ENCODE results near the gene CCNF.

DNA sequence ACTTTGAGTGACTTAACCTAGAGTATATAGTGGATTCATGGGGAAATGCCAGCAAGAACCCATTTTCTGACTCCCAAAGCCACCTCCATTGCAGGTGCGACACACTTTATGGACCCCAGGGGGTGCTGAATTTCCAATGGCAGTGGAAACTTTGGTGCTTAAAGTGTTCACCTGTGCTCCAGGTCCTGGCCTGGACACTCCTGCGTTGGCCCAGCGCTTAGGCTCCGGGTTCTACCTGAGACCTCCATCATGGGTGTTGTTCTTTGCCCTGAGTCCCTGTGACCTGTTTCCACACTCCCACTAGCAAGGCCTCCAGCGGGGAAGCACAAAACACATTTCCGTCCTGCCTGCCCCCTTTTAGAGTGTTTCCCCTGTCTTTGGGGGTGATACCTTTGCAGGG lies 3.0 kb downstream of the CCNF start:
- TF ChIP-seq ZNF501 (tag by site-specific recombination; IDR thresholded peaks at IDR 0.05): no peak
- TF ChIP-seq, protein P1, sequence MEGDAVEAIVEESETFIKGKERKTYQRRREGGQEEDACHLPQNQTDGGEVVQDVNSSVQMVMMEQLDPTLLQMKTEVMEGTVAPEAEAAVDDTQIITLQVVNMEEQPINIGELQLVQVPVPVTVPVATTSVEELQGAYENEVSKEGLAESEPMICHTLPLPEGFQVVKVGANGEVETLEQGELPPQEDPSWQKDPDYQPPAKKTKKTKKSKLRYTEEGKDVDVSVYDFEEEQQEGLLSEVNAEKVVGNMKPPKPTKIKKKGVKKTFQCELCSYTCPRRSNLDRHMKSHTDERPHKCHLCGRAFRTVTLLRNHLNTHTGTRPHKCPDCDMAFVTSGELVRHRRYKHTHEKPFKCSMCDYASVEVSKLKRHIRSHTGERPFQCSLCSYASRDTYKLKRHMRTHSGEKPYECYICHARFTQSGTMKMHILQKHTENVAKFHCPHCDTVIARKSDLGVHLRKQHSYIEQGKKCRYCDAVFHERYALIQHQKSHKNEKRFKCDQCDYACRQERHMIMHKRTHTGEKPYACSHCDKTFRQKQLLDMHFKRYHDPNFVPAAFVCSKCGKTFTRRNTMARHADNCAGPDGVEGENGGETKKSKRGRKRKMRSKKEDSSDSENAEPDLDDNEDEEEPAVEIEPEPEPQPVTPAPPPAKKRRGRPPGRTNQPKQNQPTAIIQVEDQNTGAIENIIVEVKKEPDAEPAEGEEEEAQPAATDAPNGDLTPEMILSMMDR (tag by site-specific recombination; IDR thresholded peaks at IDR 0.05): no peak
- TF ChIP-seq ZNF223 (tag by site-specific recombination; IDR thresholded peaks at IDR 0.05): no peak
- no peak for TF ChIP-seq ZIC2 (tag by site-specific recombination; IDR thresholded peaks at IDR 0.05)
- no peak for TF ChIP-seq ZNF292 (tag by site-specific recombination; IDR thresholded peaks at IDR 0.05; ENCODE audit: borderline replicate concordance, low read depth)
- no peak for TF ChIP-seq ZNF341 (tag by site-specific recombination; IDR thresholded peaks at IDR 0.05; ENCODE audit: low read depth)
- TF ChIP-seq, protein P2, sequence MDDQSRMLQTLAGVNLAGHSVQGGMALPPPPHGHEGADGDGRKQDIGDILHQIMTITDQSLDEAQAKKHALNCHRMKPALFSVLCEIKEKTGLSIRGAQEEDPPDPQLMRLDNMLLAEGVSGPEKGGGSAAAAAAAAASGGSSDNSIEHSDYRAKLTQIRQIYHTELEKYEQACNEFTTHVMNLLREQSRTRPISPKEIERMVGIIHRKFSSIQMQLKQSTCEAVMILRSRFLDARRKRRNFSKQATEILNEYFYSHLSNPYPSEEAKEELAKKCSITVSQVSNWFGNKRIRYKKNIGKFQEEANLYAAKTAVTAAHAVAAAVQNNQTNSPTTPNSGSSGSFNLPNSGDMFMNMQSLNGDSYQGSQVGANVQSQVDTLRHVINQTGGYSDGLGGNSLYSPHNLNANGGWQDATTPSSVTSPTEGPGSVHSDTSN (CRISPR knock-in tag; IDR thresholded peaks at IDR 0.05): no peak
- no peak for TF ChIP-seq SP2 (tag by site-specific recombination; IDR thresholded peaks at IDR 0.05)
- no peak for TF ChIP-seq YY1 (tag by site-specific recombination; IDR thresholded peaks at IDR 0.05)
- TF ChIP-seq, protein P3, sequence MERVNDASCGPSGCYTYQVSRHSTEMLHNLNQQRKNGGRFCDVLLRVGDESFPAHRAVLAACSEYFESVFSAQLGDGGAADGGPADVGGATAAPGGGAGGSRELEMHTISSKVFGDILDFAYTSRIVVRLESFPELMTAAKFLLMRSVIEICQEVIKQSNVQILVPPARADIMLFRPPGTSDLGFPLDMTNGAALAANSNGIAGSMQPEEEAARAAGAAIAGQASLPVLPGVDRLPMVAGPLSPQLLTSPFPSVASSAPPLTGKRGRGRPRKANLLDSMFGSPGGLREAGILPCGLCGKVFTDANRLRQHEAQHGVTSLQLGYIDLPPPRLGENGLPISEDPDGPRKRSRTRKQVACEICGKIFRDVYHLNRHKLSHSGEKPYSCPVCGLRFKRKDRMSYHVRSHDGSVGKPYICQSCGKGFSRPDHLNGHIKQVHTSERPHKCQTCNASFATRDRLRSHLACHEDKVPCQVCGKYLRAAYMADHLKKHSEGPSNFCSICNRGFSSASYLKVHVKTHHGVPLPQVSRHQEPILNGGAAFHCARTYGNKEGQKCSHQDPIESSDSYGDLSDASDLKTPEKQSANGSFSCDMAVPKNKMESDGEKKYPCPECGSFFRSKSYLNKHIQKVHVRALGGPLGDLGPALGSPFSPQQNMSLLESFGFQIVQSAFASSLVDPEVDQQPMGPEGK (tag by site-specific recombination; IDR thresholded peaks at IDR 0.05): no peak
- TF ChIP-seq KLF1 (tag by site-specific recombination; IDR thresholded peaks at IDR 0.05): no peak
- TF ChIP-seq, protein P4, sequence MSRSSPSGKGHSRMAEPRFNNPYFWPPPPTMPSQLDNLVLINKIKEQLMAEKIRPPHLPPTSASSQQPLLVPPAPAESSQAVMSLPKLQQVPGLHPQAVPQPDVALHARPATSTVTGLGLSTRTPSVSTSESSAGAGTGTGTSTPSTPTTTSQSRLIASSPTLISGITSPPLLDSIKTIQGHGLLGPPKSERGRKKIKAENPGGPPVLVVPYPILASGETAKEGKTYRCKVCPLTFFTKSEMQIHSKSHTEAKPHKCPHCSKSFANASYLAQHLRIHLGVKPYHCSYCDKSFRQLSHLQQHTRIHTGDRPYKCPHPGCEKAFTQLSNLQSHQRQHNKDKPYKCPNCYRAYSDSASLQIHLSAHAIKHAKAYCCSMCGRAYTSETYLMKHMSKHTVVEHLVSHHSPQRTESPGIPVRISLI (tag by site-specific recombination; IDR thresholded peaks at IDR 0.05): no peak
- no peak for TF ChIP-seq ZBTB17 (tag by site-specific recombination; IDR thresholded peaks at IDR 0.05)

All from HEK293 (cell line).